Measurements from ENCODE around the gene CAMK2A.

- no peak for TF ChIP-seq CTCF (IDR thresholded peaks at IDR 0.05; ENCODE audit: insufficient read depth, low read length)
- TF ChIP-seq POLR2AphosphoS5 (IDR thresholded peaks at IDR 0.05; ENCODE audit: low read depth), result no peak
- TF ChIP-seq REST (IDR thresholded peaks at IDR 0.05; ENCODE audit: insufficient replicate concordance, low read depth), result no peak
- TF ChIP-seq GABPA (IDR thresholded peaks at IDR 0.05; ENCODE audit: low read depth), result no peak
Observed at GRCh38 chr5:150326707-150327106, 37.1 kb upstream of the CAMK2A start.
